Endodermal cell (in vitro differentiated cells): ENCODE measurements around the gene DTX3. TPM values are rescaled to one million over a fixed set of nuclear protein-coding genes. Genes with fewer than 3 reads are reported as not detected.
A peak's percentile ranks its signal among the peaks of the same experiment; 100 is the strongest.

Experiments used
- DNase-seq: peaks from one replicate; pipeline ENCODE4 v3.0.0-alpha.2; 2017
- H3K27ac ChIP-seq: 2 replicates; pipeline ENCODE4 v1.5.1; 2013; ENCODE audit warnings: mild to moderate bottlenecking, low read depth, low read length, moderate library complexity
- H3K27me3 ChIP-seq: 2 replicates; pipeline ENCODE4 v1.6.1; 2013; ENCODE audit warnings: mild to moderate bottlenecking, low read length, moderate library complexity; ENCODE audit not compliant: insufficient read depth, control insufficient read depth, poor library complexity, severe bottlenecking
- H3K36me3 ChIP-seq: 2 replicates; pipeline ENCODE4 v1.7.0; 2013; ENCODE audit warnings: mild to moderate bottlenecking, low read length, moderate library complexity; ENCODE audit not compliant: control insufficient read depth, insufficient read depth
- H3K4me1 ChIP-seq: one replicate; pipeline ENCODE4 v1.7.0; 2013; ENCODE audit warnings: low read length; ENCODE audit not compliant: control insufficient read depth, insufficient read depth
- H3K4me3 ChIP-seq: 2 replicates; pipeline ENCODE4 v1.5.1; 2013; ENCODE audit warnings: mild to moderate bottlenecking, low read length, moderate library complexity
- H3K9ac ChIP-seq: 2 replicates; pipeline ENCODE4 v1.6.1; 2013; ENCODE audit warnings: mild to moderate bottlenecking, low read length, moderate library complexity; ENCODE audit not compliant: poor library complexity, severe bottlenecking; ENCODE audit errors: extremely low read depth
- H3K9me3 ChIP-seq: 2 replicates; pipeline ENCODE4 v1.6.1; 2013; ENCODE audit warnings: mild to moderate bottlenecking, low read length, moderate library complexity; ENCODE audit not compliant: control insufficient read depth
- H3K27ac Mint-ChIP-seq: 2 replicates; pipeline ENCODE4 v1.8.0; 2020; ENCODE audit warnings: mixed read lengths
- H3K27me3 Mint-ChIP-seq: 2 replicates; pipeline ENCODE4 v1.8.0; 2021; ENCODE audit warnings: mild to moderate bottlenecking, mixed read lengths; ENCODE audit not compliant: insufficient read depth
- H3K36me3 Mint-ChIP-seq: 2 replicates; pipeline ENCODE4 v1.8.0; 2020; ENCODE audit warnings: low read depth, mixed read lengths
- H3K4me1 Mint-ChIP-seq: 2 replicates; pipeline ENCODE4 v1.8.0; 2020; ENCODE audit warnings: mixed read lengths
- H3K4me3 Mint-ChIP-seq: 2 replicates; pipeline ENCODE4 v1.8.0; 2020; ENCODE audit warnings: mild to moderate bottlenecking, moderate library complexity, mixed read lengths
- H3K9me3 Mint-ChIP-seq: 2 replicates; pipeline ENCODE4 v1.8.0; 2020; ENCODE audit warnings: mild to moderate bottlenecking, mixed read lengths
- CTCF ChIP-seq: fragments of 200-600 bp; sonication (generic); conservative IDR thresholded peaks from 2 replicates; pipeline ENCODE4 v1.5.0; 2021; ENCODE audit warnings: antibody characterized with exemption, mild to moderate bottlenecking
- WGBS, 2 experiments: methylation state at CpG; one replicate each; pipeline versions ENCODE4 v1.1.5 to v1.1.7; 2013; ENCODE audit warnings: missing lambda C conversion rate in 2 of 2, mixed read lengths in 1 of 2; ENCODE audit not compliant: insufficient coverage in 1 of 2, insufficient read length in 1 of 2; 5-methylcytosine and 5-hydroxymethylcytosine counted together
- total RNA-seq, 2 donors: library from RNA; stranded (reverse); fragmentation: NEBNext Ultra II Directional in 1 of 2; extraction: Animal tissue kit (Norgen Biotek cat#: 25700) in 1 of 2; gene quantifications; 2 replicates in 1 of 2; 3 replicates in 1 of 2; pipeline ENCODE4 v1.2.1, GENCODE V29; 2021

DTX3 gene
- total RNA-seq, 2 donors from 2014 or later: 59.6 to 62.6 TPM

- H3K36me3 ChIP-seq: peaks cover 26% of the 10 kb centered on the region
- peaks cover 7% of the 10 kb centered on the region for H3K4me1 ChIP-seq
- DNase-seq: no peak
- no peaks in the 10 kb centered on the region for H3K9me3 ChIP-seq
- no peak for TF ChIP-seq CTCF
- peak overlapping the region; percentile 85 for H3K4me3 ChIP-seq
- no peak overlapping the region for H3K27ac ChIP-seq
- H3K27me3 Mint-ChIP-seq: peaks cover 15% of the 10 kb centered on the region
- WGBS, 2 experiments: 72 to 90% methylated on average over 4 of the region's 4 CpGs
- no peaks in the 10 kb centered on the region for H3K9me3 Mint-ChIP-seq
- no peak overlapping the region for H3K9ac ChIP-seq
- peak overlapping the region; percentile 83 for H3K4me3 Mint-ChIP-seq
- H3K27me3 ChIP-seq: peaks cover 12% of the 10 kb centered on the region
- H3K27ac Mint-ChIP-seq: no peak overlapping the region
- H3K4me1 Mint-ChIP-seq: peaks cover 26% of the 10 kb centered on the region
- peaks cover 33% of the 10 kb centered on the region for H3K36me3 Mint-ChIP-seq
Measured at GRCh38 chr12:57605811-57606311, 1.2 kb downstream of the DTX3 start.

GRCh38 chr12:57606399-57606798 lies 1.8 kb downstream of the DTX3 start:
- Mint-ChIP-seq H3K36me3 (peaks cover 27% of the 10 kb centered on the region), H3K4me3 (no peak overlapping the region), H3K9me3 (no peaks in the 10 kb centered on the region), H3K27me3 (peaks cover 16% of the 10 kb centered on the region), H3K4me1 (peaks cover 26% of the 10 kb centered on the region), H3K27ac (no peak overlapping the region)
- Histone ChIP-seq H3K27ac (no peak overlapping the region), H3K27me3 (peaks cover 15% of the 10 kb centered on the region), H3K4me3 (peak overlapping the region; percentile 85), H3K4me1 (peaks cover 7% of the 10 kb centered on the region), H3K36me3 (peaks cover 20% of the 10 kb centered on the region), H3K9ac (no peak overlapping the region), H3K9me3 (no peaks in the 10 kb centered on the region)
- no peak for TF ChIP-seq CTCF
- no peak for DNase-seq
- WGBS, 2 experiments: 92% methylated on average over 2 of the region's 2 CpGs; no CpG with 5 or more reads in 1 of the 2 experiments

GRCh38 chr12:57606821-57607220 lies 2.2 kb downstream of the DTX3 start:
- WGBS, 2 experiments: 90 to 92% methylated on average over 2 to 11 of the region's 11 CpGs
- Histone ChIP-seq H3K9ac (no peak overlapping the region), H3K27ac (no peak overlapping the region), H3K4me3 (no peak overlapping the region), H3K9me3 (no peaks in the 10 kb centered on the region), H3K36me3 (peaks cover 16% of the 10 kb centered on the region), H3K4me1 (peaks cover 7% of the 10 kb centered on the region), H3K27me3 (peaks cover 15% of the 10 kb centered on the region)
- H3K36me3 Mint-ChIP-seq: peaks cover 23% of the 10 kb centered on the region
- H3K27ac Mint-ChIP-seq: no peak overlapping the region
- H3K4me3 Mint-ChIP-seq: no peak overlapping the region
- H3K9me3 Mint-ChIP-seq: no peaks in the 10 kb centered on the region
- TF ChIP-seq CTCF: no peak
- peaks cover 16% of the 10 kb centered on the region for H3K27me3 Mint-ChIP-seq
- H3K4me1 Mint-ChIP-seq: peaks cover 26% of the 10 kb centered on the region
- no peak for DNase-seq
